OCI-LY1 (cell line): ENCODE measurements around the gene HBB.

ENCODE experiments used
- H2AFZ ChIP-seq: fragments of 200-600 bp; sonication (generic), shearing (Covaris generic); 2 replicates; pipeline ENCODE4 v1.6.0; 2014; ENCODE audit warnings: antibody characterized with exemption, mild to moderate bottlenecking, low read length
- H3F3A ChIP-seq: fragments of 200-600 bp; sonication (generic), shearing (Covaris generic); 2 replicates; pipeline ENCODE4 v1.6.0; 2014; ENCODE audit warnings: mild to moderate bottlenecking, antibody characterized with exemption, low read length, moderate library complexity; ENCODE audit not compliant: insufficient read depth
- H3K27ac ChIP-seq: fragments of 200-600 bp; sonication (generic); 2 replicates; pipeline ENCODE4 v1.5.1; 2014; ENCODE audit warnings: low read length, mixed run types, mild to moderate bottlenecking, low read depth; ENCODE audit not compliant: poor library complexity, severe bottlenecking
- H3K27me3 ChIP-seq: fragments of 200-600 bp; sonication (generic); 2 replicates; pipeline ENCODE4 v1.6.0; 2014; ENCODE audit warnings: antibody characterized with exemption, mild to moderate bottlenecking, low read length, moderate library complexity; ENCODE audit not compliant: insufficient read depth
- H3K36me3 ChIP-seq: fragments of 200-600 bp; sonication (generic); 2 replicates; pipeline ENCODE4 v1.6.1; 2014; ENCODE audit warnings: mild to moderate bottlenecking, antibody characterized with exemption, low read length, moderate library complexity, mixed read lengths; ENCODE audit not compliant: insufficient read depth
- H3K4me1 ChIP-seq: fragments of 200-600 bp; sonication (generic); 2 replicates; pipeline ENCODE4 v1.5.1; 2014; ENCODE audit warnings: mild to moderate bottlenecking, low read length, moderate library complexity; ENCODE audit not compliant: insufficient read depth, severe bottlenecking
- H3K4me2 ChIP-seq: fragments of 200-600 bp; sonication (generic), shearing (Covaris generic); 2 replicates; pipeline ENCODE4 v1.6.1; 2014; ENCODE audit warnings: low read length
- H3K4me3 ChIP-seq: fragments of 200-600 bp; sonication (generic); 2 replicates; pipeline ENCODE4 v1.5.1; 2014; ENCODE audit warnings: low read length, low read depth, mild to moderate bottlenecking, mixed read lengths; ENCODE audit not compliant: poor library complexity, severe bottlenecking
- H3K79me2 ChIP-seq: fragments of 200-600 bp; shearing (Covaris generic); 2 replicates; pipeline ENCODE4 v1.6.1; 2016; ENCODE audit warnings: mixed run types, low read length, mixed read lengths; ENCODE audit not compliant: insufficient read depth
- H3K9ac ChIP-seq: fragments of 200-600 bp; sonication (generic), shearing (Covaris generic); 2 replicates; pipeline ENCODE4 v1.6.1; 2014; ENCODE audit warnings: mild to moderate bottlenecking, low read length, mixed read lengths
- H3K9me2 ChIP-seq: fragments of 200-600 bp; sonication (generic), shearing (Covaris generic); 2 replicates; pipeline ENCODE4 v1.6.1; 2014; ENCODE audit warnings: low read depth, mild to moderate bottlenecking, low read length, mixed read lengths
- H3K9me3 ChIP-seq: fragments of 200-600 bp; shearing (Covaris generic); 2 replicates; pipeline ENCODE4 v1.6.1; 2014; ENCODE audit warnings: low read length, mixed read lengths
- H4K20me1 ChIP-seq: fragments of 200-600 bp; sonication (generic), shearing (Covaris generic); 2 replicates; pipeline ENCODE4 v1.6.0; 2016; ENCODE audit warnings: mild to moderate bottlenecking, low read length; ENCODE audit not compliant: insufficient read depth
- EZH2 ChIP-seq: fragments of 200-600 bp; sonication (generic), shearing (Covaris generic); IDR thresholded peaks from 2 replicates; pipeline ENCODE4 v1.8.0; 2017; ENCODE audit warnings: borderline replicate concordance, mixed run types, mild to moderate bottlenecking, antibody characterized with exemption, low read length, moderate library complexity, mixed read lengths
- TF ChIP-seq, protein P1 (sequence below): fragments of 200-600 bp; sonication (generic), shearing (Covaris generic); IDR thresholded peaks from 2 replicates; pipeline ENCODE4 v1.5.1; 2017; ENCODE audit warnings: mild to moderate bottlenecking, antibody characterized with exemption, low read length, moderate library complexity, mixed read lengths

Gene HBB

GRCh38 chr11:5272395-5273017 lies 45.6 kb upstream of the HBB start:
- no peaks in the 10 kb centered on the region for H3K4me1 ChIP-seq
- no peaks in the 10 kb centered on the region for H3K27me3 ChIP-seq

GRCh38 chr11:5269715-5270147 lies 42.9 kb upstream of the HBB start, which contains the start of gene HBE1:
Gene HBE1, minus strand, starts transcription at chr11:5269945. Its CDS starts 55 bp downstream, at chr11:5269890.
- no peak within 1 kb of the TSS for H2AFZ ChIP-seq
- TF ChIP-seq, protein P1, sequence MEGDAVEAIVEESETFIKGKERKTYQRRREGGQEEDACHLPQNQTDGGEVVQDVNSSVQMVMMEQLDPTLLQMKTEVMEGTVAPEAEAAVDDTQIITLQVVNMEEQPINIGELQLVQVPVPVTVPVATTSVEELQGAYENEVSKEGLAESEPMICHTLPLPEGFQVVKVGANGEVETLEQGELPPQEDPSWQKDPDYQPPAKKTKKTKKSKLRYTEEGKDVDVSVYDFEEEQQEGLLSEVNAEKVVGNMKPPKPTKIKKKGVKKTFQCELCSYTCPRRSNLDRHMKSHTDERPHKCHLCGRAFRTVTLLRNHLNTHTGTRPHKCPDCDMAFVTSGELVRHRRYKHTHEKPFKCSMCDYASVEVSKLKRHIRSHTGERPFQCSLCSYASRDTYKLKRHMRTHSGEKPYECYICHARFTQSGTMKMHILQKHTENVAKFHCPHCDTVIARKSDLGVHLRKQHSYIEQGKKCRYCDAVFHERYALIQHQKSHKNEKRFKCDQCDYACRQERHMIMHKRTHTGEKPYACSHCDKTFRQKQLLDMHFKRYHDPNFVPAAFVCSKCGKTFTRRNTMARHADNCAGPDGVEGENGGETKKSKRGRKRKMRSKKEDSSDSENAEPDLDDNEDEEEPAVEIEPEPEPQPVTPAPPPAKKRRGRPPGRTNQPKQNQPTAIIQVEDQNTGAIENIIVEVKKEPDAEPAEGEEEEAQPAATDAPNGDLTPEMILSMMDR = no peak
- TF ChIP-seq EZH2 = no peak
- no peaks in the 10 kb centered on the region for H3K27me3 ChIP-seq
- H3K9ac ChIP-seq = no peak within 1 kb of the TSS
- no peaks in the 10 kb centered on the region for H3K9me3 ChIP-seq
- no peaks in the 10 kb centered on the region for H3K9me2 ChIP-seq
- no peaks in the 10 kb centered on the region for H3K4me1 ChIP-seq
- H3K4me3 ChIP-seq = no peak within 1 kb of the TSS
- H3K36me3 ChIP-seq = no peaks in the 10 kb centered on the region
- no peak within 1 kb of the TSS for H3K27ac ChIP-seq
- no peaks in the 10 kb centered on the region for H3F3A ChIP-seq
- no peak within 1 kb of the TSS for H3K4me2 ChIP-seq
- H4K20me1 ChIP-seq = no peaks in the 10 kb centered on the region
- H3K79me2 ChIP-seq = no peaks in the 10 kb centered on the region

More at GRCh38 chr11:5272395-5273017, 45.6 kb upstream of the HBB start:
- Histone ChIP-seq H3K9me2 (no peaks in the 10 kb centered on the region), H3K9ac (no peak overlapping the region), H3K4me2 (no peak overlapping the region), H3K9me3 (no peaks in the 10 kb centered on the region), H3K27ac (no peak overlapping the region), H3K4me3 (no peak overlapping the region), H2AFZ (no peak overlapping the region), H4K20me1 (no peaks in the 10 kb centered on the region), H3K79me2 (no peaks in the 10 kb centered on the region), H3F3A (no peaks in the 10 kb centered on the region), H3K36me3 (no peaks in the 10 kb centered on the region)
- TF ChIP-seq EZH2 = no peak
- TF ChIP-seq, protein P1 = no peak

GRCh38 chr11:5267033-5267563 lies 40.2 kb upstream of the HBB start:
- Histone ChIP-seq H3K79me2 (no peaks in the 10 kb centered on the region), H3K36me3 (no peaks in the 10 kb centered on the region), H3K9me3 (no peaks in the 10 kb centered on the region), H3K27me3 (no peaks in the 10 kb centered on the region), H3K9me2 (no peaks in the 10 kb centered on the region), H3K9ac (no peak overlapping the region), H3F3A (no peaks in the 10 kb centered on the region), H2AFZ (no peak overlapping the region), H3K4me3 (no peak overlapping the region), H3K4me1 (no peaks in the 10 kb centered on the region), H3K27ac (no peak overlapping the region), H4K20me1 (no peaks in the 10 kb centered on the region), H3K4me2 (no peak overlapping the region)
- TF ChIP-seq, protein P1 = no peak
- no peak for TF ChIP-seq EZH2
